22Rv1 (cell line): Measurements from ENCODE around the gene CCHCR1.

Experiments used
- ZFX ChIP-seq: fragments of 450-650 bp; IDR thresholded peaks from 2 replicates; pipeline ENCODE4 v1.6.1; 2017; ENCODE audit warnings: antibody characterized with exemption, borderline replicate concordance
- TF ChIP-seq, protein P1 (sequence below): fragments of 450-650 bp; IDR thresholded peaks from 2 replicates; pipeline ENCODE4 v1.5.1; 2017; ENCODE audit warnings: mild to moderate bottlenecking

DNA sequence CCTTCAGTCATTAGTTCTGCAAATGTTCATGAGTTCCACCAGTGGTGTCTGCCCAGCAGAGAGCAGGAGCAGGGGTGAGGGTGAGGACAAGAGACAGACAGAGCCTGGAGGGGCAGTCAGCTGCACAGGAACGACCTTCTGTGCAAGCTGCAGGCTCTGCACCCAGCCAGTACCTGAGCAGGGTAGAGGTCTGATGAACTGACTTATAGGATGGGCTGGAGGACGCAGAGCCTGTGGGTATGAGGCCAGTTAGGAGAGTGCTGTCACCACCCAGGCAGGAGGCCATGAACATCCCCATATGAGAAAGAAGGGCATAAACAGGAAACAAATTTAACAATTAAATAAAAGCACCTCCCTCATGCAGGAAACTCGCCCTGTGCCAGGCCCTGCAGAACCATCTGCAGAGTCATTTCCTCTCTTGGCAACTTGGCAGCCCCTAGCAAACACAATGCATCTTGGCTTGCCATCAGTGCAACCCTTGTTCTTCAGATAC lies 63.2 kb downstream of the CCHCR1 start:
- TF ChIP-seq, protein P1, sequence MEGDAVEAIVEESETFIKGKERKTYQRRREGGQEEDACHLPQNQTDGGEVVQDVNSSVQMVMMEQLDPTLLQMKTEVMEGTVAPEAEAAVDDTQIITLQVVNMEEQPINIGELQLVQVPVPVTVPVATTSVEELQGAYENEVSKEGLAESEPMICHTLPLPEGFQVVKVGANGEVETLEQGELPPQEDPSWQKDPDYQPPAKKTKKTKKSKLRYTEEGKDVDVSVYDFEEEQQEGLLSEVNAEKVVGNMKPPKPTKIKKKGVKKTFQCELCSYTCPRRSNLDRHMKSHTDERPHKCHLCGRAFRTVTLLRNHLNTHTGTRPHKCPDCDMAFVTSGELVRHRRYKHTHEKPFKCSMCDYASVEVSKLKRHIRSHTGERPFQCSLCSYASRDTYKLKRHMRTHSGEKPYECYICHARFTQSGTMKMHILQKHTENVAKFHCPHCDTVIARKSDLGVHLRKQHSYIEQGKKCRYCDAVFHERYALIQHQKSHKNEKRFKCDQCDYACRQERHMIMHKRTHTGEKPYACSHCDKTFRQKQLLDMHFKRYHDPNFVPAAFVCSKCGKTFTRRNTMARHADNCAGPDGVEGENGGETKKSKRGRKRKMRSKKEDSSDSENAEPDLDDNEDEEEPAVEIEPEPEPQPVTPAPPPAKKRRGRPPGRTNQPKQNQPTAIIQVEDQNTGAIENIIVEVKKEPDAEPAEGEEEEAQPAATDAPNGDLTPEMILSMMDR: no peak
- no peak for TF ChIP-seq ZFX
